Heart right ventricle (tissue), 16 donors: Measurements from ENCODE around the gene AMFR. TPM values are rescaled to one million over a fixed set of nuclear protein-coding genes. Genes with fewer than 3 reads are reported as not detected.

Experiments used
- ATAC-seq, 8 donors: fragments of 200-7000 bp; cut with Tn5 transposase; one replicate each; pipeline ENCODE4 v1.9.1; 2020; ENCODE audit warnings: mild to moderate bottlenecking in 8 of 8, moderate library complexity in 8 of 8, moderate number of reproducible peaks in 1 of 8
- DNase-seq, 2 donors: peaks; one replicate each; pipeline ENCODE4 v3.0.0-alpha.2; 2020
- H3K27ac ChIP-seq, 10 donors: fragments of 200-600 bp; sonication (generic) in 2 of 10; one replicate each; pipeline versions ENCODE4 v1.5.0 to v1.8.0; 2020 to 2022; ENCODE audit warnings: mild to moderate bottlenecking in 3 of 10
- H3K27me3 ChIP-seq, 7 donors: fragments of 200-600 bp; one replicate each; pipeline ENCODE4 v1.8.0; 2021 to 2022; ENCODE audit warnings: mild to moderate bottlenecking in 2 of 7
- H3K36me3 ChIP-seq, 9 donors: fragments of 200-600 bp; sonication (generic) in 1 of 9; one replicate each; pipeline versions ENCODE4 v1.5.0 to v1.8.0; 2020 to 2022; ENCODE audit warnings: mild to moderate bottlenecking in 2 of 9
- H3K4me1 ChIP-seq, 9 donors: fragments of 200-600 bp; sonication (generic) in 1 of 9; one replicate each; pipeline versions ENCODE4 v1.5.0 to v1.8.0; 2020 to 2022; ENCODE audit warnings: mild to moderate bottlenecking in 4 of 9
- H3K4me3 ChIP-seq, 10 donors: fragments of 200-600 bp; sonication (generic) in 2 of 10; one replicate each; pipeline versions ENCODE4 v1.5.0 to v1.8.0; 2020 to 2022; ENCODE audit warnings: mild to moderate bottlenecking in 7 of 10, moderate library complexity in 2 of 10
- H3K9me3 ChIP-seq, 11 donors: fragments of 200-600 bp in 10 of 11; sonication (generic) in 2 of 11; one replicate each; pipeline versions ENCODE4 v1.5.0 to v1.8.0; 2013 to 2022; ENCODE audit warnings: mild to moderate bottlenecking in 2 of 11, control low read depth in 1 of 11, moderate library complexity in 1 of 11
- CTCF ChIP-seq, 9 donors: fragments of 200-600 bp; sonication (generic) in 2 of 9; IDR thresholded peaks; one replicate each; pipeline versions ENCODE4 v1.5.0 to v1.8.0; 2021 to 2022; ENCODE audit warnings: antibody characterized with exemption in 9 of 9, mild to moderate bottlenecking in 5 of 9, moderate library complexity in 1 of 9
- WGBS, 2 donors: extraction: QIAGEN DNeasy Blood & Tissue Kit; methylation state at CpG; one replicate each; pipeline ENCODE4 v1.1.7; 2013; ENCODE audit warnings: inconsistent platforms in 1 of 2; 5-methylcytosine and 5-hydroxymethylcytosine counted together
- intact Hi-C, 10 donors: fragments of 100-400 bp; cut with DNase I; formaldehyde crosslinking; loops; one replicate each; pipeline versions ENCODE4 v1.11.1 to v1.14.2; 2022
- polyA plus RNA-seq, 2 donors: library from polyadenylated mRNA; stranded (reverse); fragments of 200-250 nt; gene quantifications; one replicate each; pipeline ENCODE4 v1.2.3, GENCODE V29; 2013
- total RNA-seq, 10 donors: library from RNA; stranded (reverse); fragmentation: NEBNext Ultra II Directional in 3 of 10; extraction: Animal tissue kit (Norgen Biotek cat#: 25700) in 3 of 10; gene quantifications; one replicate each; pipeline versions ENCODE4 v1.2.1 to v1.2.4, GENCODE V29; 2021 to 2023
- donor health status: Arrhythmogenic right ventricular cardiomyopathy.
- donor health status: ischemic (EF 13 %, LVEDD 7.1; RV severe dilation, severe dysfunction).
- donor health status: healthy with polysubstance abuse.
- donor health status: DM: no; HTN: yes; CAD: no.
- donor health status: DM: no; HTN: no; CAD: no.
- donor health status: ischemic (EF 25% LVEDD 6.9; RV normal size, moderate dysfunction).
- donor health status: ischemic (EF 25% LVEDD 5.7; RV mildly dilated, moderate dysfunction).
- donor health status: healthy.
- donor health status: DM: yes; HTN: yes; CAD: no.
- donor health status: Ischemic cardiomyopathy.
- donor health status: ischemic (EF 35%, LVEDD 5.7; RV mildly dilated, moderate dysfunction).
- donor health status: nonischemic (EF 11% LVEDD 7.7; RV severe dilation, severe dysfunction).
- donor health status: DM: yes; HTN: yes; CAD: no.
- donor health status: PGD.
- donor health status: ischemic (EF 29% LVEDD 5.4; RV normal size, mild dysfunction).
- donor health status: nonischemic (EF 23%, LVEDD 6.1; RV moderate dilation, normal function).

Gene AMFR
- total and polyA plus RNA-seq, 12 donors = 18.1 to 87.9 (median 65.9) TPM

- no peak for DNase-seq
- TF ChIP-seq CTCF (IDR thresholded peaks at IDR 0.05) = no peak
- WGBS, 2 donors = 77 to 79% methylated on average over 5 of the region's 5 CpGs
- intact Hi-C loops = no loop called here
- peaks cover 0 to 25% (median 8%) of the 10 kb centered on the region in 9 donors for H3K4me1 ChIP-seq
- H3K27me3 ChIP-seq = no peaks in the 10 kb centered on the region
- H3K36me3 ChIP-seq = peaks cover 0 to 81% (median 30%) of the 10 kb centered on the region in 9 donors
- H3K4me3 ChIP-seq = no peak overlapping the region
- ATAC-seq = peak in 1 of 8 donors; percentile 44
- no peak overlapping the region for H3K27ac ChIP-seq
- H3K9me3 ChIP-seq = no peaks in the 10 kb centered on the region
These were observed 14.2 kb downstream of the AMFR start for GRCh38 chr16:56411123-56411522.

GRCh38 chr16:56409195-56409594 is 16.1 kb downstream of the AMFR start:
- Histone ChIP-seq H3K9me3 (no peaks in the 10 kb centered on the region), H3K4me1 (peaks cover 0 to 7% (median 3%) of the 10 kb centered on the region in 9 donors), H3K27ac (no peak overlapping the region), H3K36me3 (peaks cover 0 to 94% (median 35%) of the 10 kb centered on the region in 9 donors), H3K4me3 (no peak overlapping the region), H3K27me3 (no peaks in the 10 kb centered on the region)
- 84 to 90% methylated on average over 4 of the region's 4 CpGs for WGBS, 2 donors
- no peak for TF ChIP-seq CTCF (IDR thresholded peaks at IDR 0.05)
- DNase-seq (no peak), ATAC-seq (no peak)
- intact Hi-C loops = no loop called here

- Histone ChIP-seq H3K27ac (no peak overlapping the region), H3K4me1 (peaks cover 0 to under 1% (median 0%) of the 10 kb centered on the region in 9 donors), H3K9me3 (no peaks in the 10 kb centered on the region), H3K4me3 (no peak overlapping the region), H3K27me3 (no peaks in the 10 kb centered on the region), H3K36me3 (peaks cover 0 to 95% (median 35%) of the 10 kb centered on the region in 9 donors)
- DNase-seq (no peak), ATAC-seq (no peak)
- TF ChIP-seq CTCF (IDR thresholded peaks at IDR 0.05) = no peak
- WGBS, 2 donors = 88 to 91% methylated on average over 7 of the region's 7 CpGs
- intact Hi-C loops = no loop called here
These were observed 16.8 kb downstream of the AMFR start for GRCh38 chr16:56408379-56409098.

GRCh38 chr16:56405977-56406672 is 19.2 kb downstream of the AMFR start:
- Histone ChIP-seq H3K36me3 (peaks cover 0 to 95% (median 56%) of the 10 kb centered on the region in 9 donors), H3K27ac (no peak overlapping the region), H3K27me3 (no peaks in the 10 kb centered on the region), H3K4me3 (no peak overlapping the region), H3K9me3 (no peaks in the 10 kb centered on the region), H3K4me1 (no peaks in the 10 kb centered on the region)
- ATAC-seq (no peak), DNase-seq (no peak)
- WGBS, 2 donors = 84% methylated on average over 4 of the region's 4 CpGs
- TF ChIP-seq CTCF (IDR thresholded peaks at IDR 0.05) = no peak
- intact Hi-C loops = no loop called here
